ENCODE results near the gene CRISP3.

DNA sequence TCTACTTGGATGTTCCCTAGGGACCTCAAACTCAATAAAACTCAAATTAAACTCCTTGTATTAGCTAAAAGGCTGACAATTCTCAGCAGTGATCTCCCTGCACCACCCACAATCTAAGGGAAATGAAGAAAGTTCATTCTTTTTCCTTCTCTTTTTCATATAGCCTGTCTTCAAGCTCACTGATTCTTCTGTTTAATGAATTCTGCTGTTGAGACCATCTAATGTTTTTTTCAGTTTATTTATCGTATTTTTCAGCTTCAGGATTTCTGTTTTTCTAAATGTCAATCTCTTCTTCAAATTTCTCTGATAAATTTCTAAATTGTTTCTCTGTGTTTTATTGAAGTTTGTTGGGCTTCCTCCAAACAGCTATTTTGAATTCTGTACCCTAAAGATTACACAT lies 50.7 kb downstream of the CRISP3 start:
- TF ChIP-seq, protein P1, sequence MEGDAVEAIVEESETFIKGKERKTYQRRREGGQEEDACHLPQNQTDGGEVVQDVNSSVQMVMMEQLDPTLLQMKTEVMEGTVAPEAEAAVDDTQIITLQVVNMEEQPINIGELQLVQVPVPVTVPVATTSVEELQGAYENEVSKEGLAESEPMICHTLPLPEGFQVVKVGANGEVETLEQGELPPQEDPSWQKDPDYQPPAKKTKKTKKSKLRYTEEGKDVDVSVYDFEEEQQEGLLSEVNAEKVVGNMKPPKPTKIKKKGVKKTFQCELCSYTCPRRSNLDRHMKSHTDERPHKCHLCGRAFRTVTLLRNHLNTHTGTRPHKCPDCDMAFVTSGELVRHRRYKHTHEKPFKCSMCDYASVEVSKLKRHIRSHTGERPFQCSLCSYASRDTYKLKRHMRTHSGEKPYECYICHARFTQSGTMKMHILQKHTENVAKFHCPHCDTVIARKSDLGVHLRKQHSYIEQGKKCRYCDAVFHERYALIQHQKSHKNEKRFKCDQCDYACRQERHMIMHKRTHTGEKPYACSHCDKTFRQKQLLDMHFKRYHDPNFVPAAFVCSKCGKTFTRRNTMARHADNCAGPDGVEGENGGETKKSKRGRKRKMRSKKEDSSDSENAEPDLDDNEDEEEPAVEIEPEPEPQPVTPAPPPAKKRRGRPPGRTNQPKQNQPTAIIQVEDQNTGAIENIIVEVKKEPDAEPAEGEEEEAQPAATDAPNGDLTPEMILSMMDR (IDR thresholded peaks at IDR 0.05; ENCODE audit: borderline replicate concordance, extremely low read depth, low read length, poor library complexity, severe bottlenecking) = no peak
- TF ChIP-seq EZH2 (IDR thresholded peaks at IDR 0.05; ENCODE audit: borderline replicate concordance, low read depth, low read length, severe bottlenecking) = no peak
